Measurements from ENCODE around the gene USF2.

Gene USF2

DNA sequence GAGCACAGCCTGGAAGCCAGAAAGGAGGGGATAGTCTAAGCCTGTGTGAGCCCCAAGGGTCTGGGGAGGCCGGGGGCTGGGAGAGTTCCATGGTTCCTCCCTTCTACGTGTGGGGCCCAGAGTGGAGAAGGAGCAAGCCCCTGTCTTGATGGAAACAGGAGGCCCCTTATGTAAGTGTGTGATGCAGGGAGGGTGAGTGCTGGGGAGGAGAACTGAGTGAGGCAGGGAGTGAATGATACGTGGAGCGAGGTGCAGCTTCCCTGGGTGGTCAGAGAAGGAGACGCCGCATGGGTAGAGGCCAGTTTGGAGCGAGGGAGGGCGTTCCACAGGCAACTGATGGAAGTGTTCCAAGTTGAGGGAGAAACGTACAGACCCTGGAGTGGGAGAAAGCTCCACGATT is 39.2 kb downstream of the USF2 start:
- H4K20me1 ChIP-seq (ENCODE audit: insufficient read depth, low read length) = no peaks in the 10 kb centered on the region
- H3K27ac ChIP-seq (ENCODE audit: low read length) = no peak overlapping the region
- peaks cover 8% of the 10 kb centered on the region for H3K4me1 ChIP-seq (ENCODE audit: low read length)
- no peaks in the 10 kb centered on the region for H3K9me3 ChIP-seq (ENCODE audit: insufficient read depth, low read length)
- H3K9ac ChIP-seq (ENCODE audit: low read length) = no peak overlapping the region
- no peaks in the 10 kb centered on the region for H3K79me2 ChIP-seq (ENCODE audit: low read length)
- H3K4me2 ChIP-seq (ENCODE audit: low read length) = no peak overlapping the region
- no peak overlapping the region for H3K4me3 ChIP-seq (ENCODE audit: low read length)
- H2AFZ ChIP-seq (ENCODE audit: low read depth, low read length) = no peak overlapping the region
- H3K36me3 ChIP-seq (replicated peaks; ENCODE audit: low read depth, low read length) = no peaks in the 10 kb centered on the region
- H3K27me3 ChIP-seq (ENCODE audit: low read depth, low read length) = no peaks in the 10 kb centered on the region
- TF ChIP-seq CTCF (IDR thresholded peaks at IDR 0.05; ENCODE audit: low read depth, low read length) (no peak), EZH2phosphoT487 (IDR thresholded peaks at IDR 0.05; ENCODE audit: low read depth) (no peak)

DNA sequence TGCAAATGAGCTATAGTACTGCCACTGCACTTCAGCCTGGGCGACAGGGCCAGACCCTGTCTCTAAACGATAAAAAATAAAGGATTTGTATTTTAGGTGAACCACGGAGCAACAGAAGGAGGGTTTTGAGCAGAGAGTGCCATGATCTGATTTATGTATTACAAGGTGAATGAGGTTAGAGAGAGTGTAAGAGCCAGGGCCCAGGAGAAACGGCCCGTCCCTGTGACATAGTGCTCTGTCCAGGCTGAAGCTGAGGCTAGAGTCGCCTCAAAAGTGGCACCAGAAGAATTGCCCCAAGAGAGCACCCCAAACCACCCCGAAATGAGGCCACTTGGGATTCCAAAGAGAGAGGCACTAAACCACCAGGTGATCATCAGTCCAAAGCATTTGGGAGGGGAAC is 40.1 kb downstream of the USF2 start:
- Histone ChIP-seq H4K20me1 (ENCODE audit: insufficient read depth, low read length) (no peaks in the 10 kb centered on the region), H3K27ac (ENCODE audit: low read length) (no peak overlapping the region), H3K79me2 (ENCODE audit: low read length) (no peaks in the 10 kb centered on the region), H3K4me2 (ENCODE audit: low read length) (no peak overlapping the region), H3K9ac (ENCODE audit: low read length) (no peak overlapping the region), H3K9me3 (ENCODE audit: insufficient read depth, low read length) (no peaks in the 10 kb centered on the region), H3K4me1 (ENCODE audit: low read length) (peaks cover 16% of the 10 kb centered on the region), H3K27me3 (ENCODE audit: low read depth, low read length) (0 out of 2 replicates have a peak, but pooled peaks cover 3% of the 10 kb centered on the region), H3K4me3 (ENCODE audit: low read length) (no peak overlapping the region), H2AFZ (ENCODE audit: low read depth, low read length) (no peak overlapping the region), H3K36me3 (replicated peaks; ENCODE audit: low read depth, low read length) (no peaks in the 10 kb centered on the region)
- TF ChIP-seq EZH2phosphoT487 (IDR thresholded peaks at IDR 0.05; ENCODE audit: low read depth) (no peak), CTCF (IDR thresholded peaks at IDR 0.05; ENCODE audit: low read depth, low read length) (no peak)

GRCh38 chr19:35309481-35310279 is 40.9 kb downstream of the USF2 start:
- Histone ChIP-seq H3K9me3 (ENCODE audit: insufficient read depth, low read length) (no peaks in the 10 kb centered on the region), H4K20me1 (ENCODE audit: insufficient read depth, low read length) (no peaks in the 10 kb centered on the region), H3K79me2 (ENCODE audit: low read length) (no peaks in the 10 kb centered on the region), H2AFZ (ENCODE audit: low read depth, low read length) (no peak overlapping the region), H3K36me3 (replicated peaks; ENCODE audit: low read depth, low read length) (no peaks in the 10 kb centered on the region), H3K27me3 (ENCODE audit: low read depth, low read length) (0 out of 2 replicates have a peak, but pooled peaks cover 5% of the 10 kb centered on the region), H3K4me2 (ENCODE audit: low read length) (no peak overlapping the region), H3K4me3 (ENCODE audit: low read length) (no peak overlapping the region), H3K9ac (ENCODE audit: low read length) (no peak overlapping the region), H3K27ac (ENCODE audit: low read length) (no peak overlapping the region), H3K4me1 (ENCODE audit: low read length) (peaks cover 16% of the 10 kb centered on the region)
- TF ChIP-seq EZH2phosphoT487 (IDR thresholded peaks at IDR 0.05; ENCODE audit: low read depth) (no peak), CTCF (IDR thresholded peaks at IDR 0.05; ENCODE audit: low read depth, low read length) (no peak)

GRCh38 chr19:35310331-35310730 is 41.6 kb downstream of the USF2 start:
- H3K4me3 ChIP-seq (ENCODE audit: low read length) = no peak overlapping the region
- no peaks in the 10 kb centered on the region for H3K79me2 ChIP-seq (ENCODE audit: low read length)
- H3K4me1 ChIP-seq (ENCODE audit: low read length) = peaks cover 16% of the 10 kb centered on the region
- TF ChIP-seq EZH2phosphoT487 (IDR thresholded peaks at IDR 0.05; ENCODE audit: low read depth) (no peak), CTCF (IDR thresholded peaks at IDR 0.05; ENCODE audit: low read depth, low read length) (no peak)
- H3K9me3 ChIP-seq (ENCODE audit: insufficient read depth, low read length) = no peaks in the 10 kb centered on the region
- H3K27me3 ChIP-seq (ENCODE audit: low read depth, low read length) = 0 out of 2 replicates have a peak, but pooled peaks cover 5% of the 10 kb centered on the region
- H3K4me2 ChIP-seq (ENCODE audit: low read length) = no peak overlapping the region
- H3K27ac ChIP-seq (ENCODE audit: low read length) = no peak overlapping the region
- no peaks in the 10 kb centered on the region for H4K20me1 ChIP-seq (ENCODE audit: insufficient read depth, low read length)
- H3K36me3 ChIP-seq (replicated peaks; ENCODE audit: low read depth, low read length) = no peaks in the 10 kb centered on the region
- H2AFZ ChIP-seq (ENCODE audit: low read depth, low read length) = no peak overlapping the region
- no peak overlapping the region for H3K9ac ChIP-seq (ENCODE audit: low read length)
